ENCODE results near the gene ASCC1. TPM values are rescaled to one million over a fixed set of nuclear protein-coding genes. Genes with fewer than 3 reads are reported as not detected.

ASCC1 gene
- total and polyA plus RNA-seq, 2 of the 13 experiments (the other 11 are each of a cell fraction or from before 2014, with no cell fraction given) = 21.6 to 30.1 TPM

DNA sequence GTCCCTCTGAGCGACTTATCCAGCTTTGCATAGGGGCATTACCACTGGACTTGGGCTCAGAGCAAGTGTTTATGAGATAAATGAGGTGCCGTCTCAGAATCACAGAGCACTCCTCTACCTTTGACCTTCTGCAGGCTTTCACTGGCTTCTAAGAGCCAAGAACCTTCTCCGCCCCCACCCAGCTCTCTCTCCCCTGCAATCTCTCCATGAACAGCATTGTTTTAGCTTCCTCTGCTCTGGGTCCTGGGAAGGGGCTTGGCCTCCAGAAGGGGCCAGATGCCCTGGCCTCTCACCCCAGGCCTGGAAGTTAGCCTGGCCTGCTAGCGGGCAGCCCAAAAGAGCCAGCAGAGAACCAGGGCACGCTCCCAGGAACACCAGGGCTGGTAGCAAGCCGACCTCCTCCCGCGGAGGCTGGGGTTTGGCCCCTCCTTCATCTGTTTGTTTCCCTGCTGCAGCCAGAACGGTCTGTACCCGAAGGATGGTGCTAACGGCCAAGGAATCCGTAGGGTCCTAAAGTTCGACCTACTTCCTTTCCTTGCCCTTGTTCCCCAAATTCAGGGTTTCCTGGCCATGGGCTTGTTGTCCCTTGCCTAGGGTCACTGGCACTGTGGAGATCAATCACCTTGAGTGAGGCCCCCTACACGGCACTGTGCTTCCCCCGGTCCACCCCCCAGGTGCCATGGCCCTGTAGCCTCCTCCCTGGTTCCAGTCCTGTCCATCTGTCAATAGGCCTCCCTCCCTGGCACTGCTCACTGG, 38.9 kb upstream of the ASCC1 start (continued):
- TF ChIP-seq IKZF5 (CRISPR knock-in tag; IDR thresholded peaks at IDR 0.05) = no peak
- TF ChIP-seq, protein P1, sequence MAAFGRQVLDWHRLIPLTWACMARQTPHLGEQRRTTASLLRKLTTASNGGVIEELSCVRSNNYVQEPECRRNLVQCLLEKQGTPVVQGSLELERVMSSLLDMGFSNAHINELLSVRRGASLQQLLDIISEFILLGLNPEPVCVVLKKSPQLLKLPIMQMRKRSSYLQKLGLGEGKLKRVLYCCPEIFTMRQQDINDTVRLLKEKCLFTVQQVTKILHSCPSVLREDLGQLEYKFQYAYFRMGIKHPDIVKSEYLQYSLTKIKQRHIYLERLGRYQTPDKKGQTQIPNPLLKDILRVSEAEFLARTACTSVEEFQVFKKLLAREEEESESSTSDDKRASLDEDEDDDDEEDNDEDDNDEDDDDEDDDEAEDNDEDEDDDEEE (CRISPR knock-in tag; IDR thresholded peaks at IDR 0.05) = no peak
- TF ChIP-seq, protein P2, sequence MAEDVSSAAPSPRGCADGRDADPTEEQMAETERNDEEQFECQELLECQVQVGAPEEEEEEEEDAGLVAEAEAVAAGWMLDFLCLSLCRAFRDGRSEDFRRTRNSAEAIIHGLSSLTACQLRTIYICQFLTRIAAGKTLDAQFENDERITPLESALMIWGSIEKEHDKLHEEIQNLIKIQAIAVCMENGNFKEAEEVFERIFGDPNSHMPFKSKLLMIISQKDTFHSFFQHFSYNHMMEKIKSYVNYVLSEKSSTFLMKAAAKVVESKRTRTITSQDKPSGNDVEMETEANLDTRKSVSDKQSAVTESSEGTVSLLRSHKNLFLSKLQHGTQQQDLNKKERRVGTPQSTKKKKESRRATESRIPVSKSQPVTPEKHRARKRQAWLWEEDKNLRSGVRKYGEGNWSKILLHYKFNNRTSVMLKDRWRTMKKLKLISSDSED (CRISPR knock-in tag; IDR thresholded peaks at IDR 0.05) = no peak
- TF ChIP-seq, protein P3, sequence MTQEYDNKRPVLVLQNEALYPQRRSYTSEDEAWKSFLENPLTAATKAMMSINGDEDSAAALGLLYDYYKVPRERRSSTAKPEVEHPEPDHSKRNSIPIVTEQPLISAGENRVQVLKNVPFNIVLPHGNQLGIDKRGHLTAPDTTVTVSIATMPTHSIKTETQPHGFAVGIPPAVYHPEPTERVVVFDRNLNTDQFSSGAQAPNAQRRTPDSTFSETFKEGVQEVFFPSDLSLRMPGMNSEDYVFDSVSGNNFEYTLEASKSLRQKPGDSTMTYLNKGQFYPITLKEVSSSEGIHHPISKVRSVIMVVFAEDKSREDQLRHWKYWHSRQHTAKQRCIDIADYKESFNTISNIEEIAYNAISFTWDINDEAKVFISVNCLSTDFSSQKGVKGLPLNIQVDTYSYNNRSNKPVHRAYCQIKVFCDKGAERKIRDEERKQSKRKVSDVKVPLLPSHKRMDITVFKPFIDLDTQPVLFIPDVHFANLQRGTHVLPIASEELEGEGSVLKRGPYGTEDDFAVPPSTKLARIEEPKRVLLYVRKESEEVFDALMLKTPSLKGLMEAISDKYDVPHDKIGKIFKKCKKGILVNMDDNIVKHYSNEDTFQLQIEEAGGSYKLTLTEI (CRISPR knock-in tag; conservative IDR thresholded peaks at IDR 0.05) = no peak
- no peak for TF ChIP-seq ZNF33A (CRISPR knock-in tag; IDR thresholded peaks at IDR 0.05; ENCODE audit: borderline replicate concordance)
- TF ChIP-seq, protein P4, sequence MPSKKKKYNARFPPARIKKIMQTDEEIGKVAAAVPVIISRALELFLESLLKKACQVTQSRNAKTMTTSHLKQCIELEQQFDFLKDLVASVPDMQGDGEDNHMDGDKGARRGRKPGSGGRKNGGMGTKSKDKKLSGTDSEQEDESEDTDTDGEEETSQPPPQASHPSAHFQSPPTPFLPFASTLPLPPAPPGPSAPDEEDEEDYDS (CRISPR knock-in tag; IDR thresholded peaks at IDR 0.05) = peak; percentile 19; the same call in 1 of the 2 replicates
- no peak for TF ChIP-seq ZNF572 (CRISPR knock-in tag; IDR thresholded peaks at IDR 0.05)
- peak; percentile 93 for TF ChIP-seq ZMYM3 (CRISPR knock-in tag; IDR thresholded peaks at IDR 0.05)
- no peak for TF ChIP-seq ZNF619 (CRISPR knock-in tag; IDR thresholded peaks at IDR 0.05)
- peak; percentile 43; the same call in 1 of the 2 replicates for TF ChIP-seq SP4 (CRISPR knock-in tag; IDR thresholded peaks at IDR 0.05)
- TF ChIP-seq ZNF7 (CRISPR knock-in tag; IDR thresholded peaks at IDR 0.05) = no peak
- TF ChIP-seq MAFK (conservative IDR thresholded peaks at IDR 0.05 in 1 of 2, IDR thresholded peaks at IDR 0.05 in 1 of 2; ENCODE audit: low read length in 2 of 2) = no peak
- TF ChIP-seq HCFC1 (IDR thresholded peaks at IDR 0.05; ENCODE audit: low read depth, low read length) = no peak
- no peak for TF ChIP-seq CEBPG (CRISPR knock-in tag; IDR thresholded peaks at IDR 0.05)
- 0 out of 2 replicates have a peak, but pooled peaks have one; percentile 35 for TF ChIP-seq MED13 (CRISPR knock-in tag; IDR thresholded peaks at IDR 0.05)
- TF ChIP-seq HNF1A (IDR thresholded peaks at IDR 0.05; ENCODE audit: low read depth) = no peak
- no peak for TF ChIP-seq HNF1A (CRISPR knock-in tag; IDR thresholded peaks at IDR 0.05; ENCODE audit: borderline replicate concordance)

Measured in HepG2 (cell line).